K562 (cell line): ENCODE data around the gene PPP1R13B.

Experiments
- ATF6 ChIP-seq: sonication (generic); formaldehyde crosslinking; IDR thresholded peaks from 2 replicates; pipeline ENCODE4 v1.4.0; 2020; ENCODE audit warnings: mild to moderate bottlenecking, missing genetic modification reagents
- CTCF ChIP-seq, 3 experiments: IDR thresholded peaks in 2 of 3; conservative IDR thresholded peaks in 1 of 3; 2 replicates each; pipeline ENCODE4 v1.5.1; 2011 to 2012; ENCODE audit warnings: low read length in 3 of 3, mild to moderate bottlenecking in 3 of 3, control low read depth in 2 of 3, improper control_type of control experiment in 1 of 3, inconsistent platforms in 1 of 3, low read depth in 1 of 3, mixed read lengths in 1 of 3, moderate library complexity in 1 of 3; ENCODE audit not compliant: insufficient read depth in 2 of 3
- ELF1 ChIP-seq: fragments of 200-800 bp; sonication (Bioruptor generic); IDR thresholded peaks from 2 replicates; pipeline ENCODE4 v1.6.1; 2016; ENCODE audit warnings: missing genetic modification characterization, missing compliant biosample characterization
- EZH2 ChIP-seq: IDR thresholded peaks from 2 replicates; pipeline ENCODE4 v1.6.1; 2012; ENCODE audit warnings: low read depth, mild to moderate bottlenecking, inconsistent platforms, low read length, borderline replicate concordance
- KLF16 ChIP-seq: IDR thresholded peaks from 2 replicates; pipeline ENCODE4 v1.6.1; 2016; ENCODE audit warnings: antibody characterized with exemption
- PCBP1 ChIP-seq: fragments of 200-400 bp; formaldehyde crosslinking; IDR thresholded peaks from 2 replicates; pipeline ENCODE4 v1.6.1; 2018; ENCODE audit warnings: mild to moderate bottlenecking, low read depth, low read length; ENCODE audit not compliant: poor library complexity, severe bottlenecking
- ZBTB33 ChIP-seq: sonication (generic); formaldehyde crosslinking; IDR thresholded peaks from 2 replicates; pipeline ENCODE4 v1.8.1; 2023; ENCODE audit warnings: mild to moderate bottlenecking, missing genetic modification reagents
- ZNF239 ChIP-seq: fragments of 250-450 bp; sonication (Bioruptor Pico); IDR thresholded peaks from 2 replicates; pipeline ENCODE4 v1.4.0; 2020; ENCODE audit warnings: mild to moderate bottlenecking
- TF ChIP-seq, protein P1 (sequence below): fragments of 250-450 bp; sonication (Bioruptor Pico); IDR thresholded peaks from 2 replicates; pipeline ENCODE4 v1.8.0; 2021; ENCODE audit warnings: mild to moderate bottlenecking, moderate library complexity

DNA sequence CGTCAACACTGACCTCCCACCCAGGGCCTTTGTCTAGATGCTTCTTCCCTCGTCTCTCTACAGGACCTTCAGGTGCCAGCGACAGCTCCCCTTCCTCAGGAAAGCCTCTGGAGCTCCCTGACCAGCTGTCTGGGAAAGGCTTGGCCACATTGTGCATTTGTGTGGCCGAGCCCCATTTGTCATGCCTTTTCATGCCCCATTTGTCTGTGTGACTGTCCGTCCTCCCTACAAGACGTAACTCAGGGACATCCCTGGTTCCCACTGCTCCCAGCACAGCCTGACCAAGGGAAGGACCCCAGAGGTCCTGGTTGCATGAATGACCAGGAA lies 107.9 kb downstream of the PPP1R13B start:
- TF ChIP-seq, protein P1, sequence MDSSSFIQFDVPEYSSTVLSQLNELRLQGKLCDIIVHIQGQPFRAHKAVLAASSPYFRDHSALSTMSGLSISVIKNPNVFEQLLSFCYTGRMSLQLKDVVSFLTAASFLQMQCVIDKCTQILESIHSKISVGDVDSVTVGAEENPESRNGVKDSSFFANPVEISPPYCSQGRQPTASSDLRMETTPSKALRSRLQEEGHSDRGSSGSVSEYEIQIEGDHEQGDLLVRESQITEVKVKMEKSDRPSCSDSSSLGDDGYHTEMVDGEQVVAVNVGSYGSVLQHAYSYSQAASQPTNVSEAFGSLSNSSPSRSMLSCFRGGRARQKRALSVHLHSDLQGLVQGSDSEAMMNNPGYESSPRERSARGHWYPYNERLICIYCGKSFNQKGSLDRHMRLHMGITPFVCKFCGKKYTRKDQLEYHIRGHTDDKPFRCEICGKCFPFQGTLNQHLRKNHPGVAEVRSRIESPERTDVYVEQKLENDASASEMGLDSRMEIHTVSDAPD (CRISPR knock-in tag) = no peak
- TF ChIP-seq ZBTB33 (CRISPR knock-in tag) (no peak), ELF1 (tag) (no peak), EZH2 (no peak), CTCF (IDR thresholded peaks at IDR 0.05 in 2 of 3, conservative IDR thresholded peaks at IDR 0.05 in 1 of 3; ENCODE audit: insufficient read depth in 2 of 3, low read depth in 1 of 3, low read length in 3 of 3) (no peak), ZNF239 (CRISPR knock-in tag) (no peak), ATF6 (CRISPR knock-in tag) (no peak), KLF16 (no peak), PCBP1 (no peak)
